CD4-positive, CD25-positive, alpha-beta regulatory T cell (primary cell): ENCODE data around the gene TMEM120B. TPM values are rescaled to one million over a fixed set of nuclear protein-coding genes. Genes with fewer than 3 reads are reported as not detected.
"Not testable (repeated sequence)": the region's sequence is repeated elsewhere in the genome, so short reads cannot be mapped to it uniquely, and the experiment has no call there.

Source experiments
- ATAC-seq, 2 donors: fragments of 150-1000 bp; cut with Tn5 transposase; one replicate each; pipeline ENCODE4 v1.10.0; 2021; ENCODE audit warnings: low read depth in 2 of 2, moderate number of reproducible peaks in 2 of 2, moderate library complexity in 1 of 2
- DNase-seq, 3 donors: peaks; one replicate each; pipeline versions ENCODE4 v3.0.0 to v3.0.0-alpha.2; 2012 to 2022; ENCODE audit warnings: mixed read lengths in 1 of 3
- H3K27ac ChIP-seq: one replicate; pipeline ENCODE4 v1.7.0; 2013; ENCODE audit warnings: mild to moderate bottlenecking, low read length; ENCODE audit not compliant: insufficient read depth, poor library complexity, severe bottlenecking
- H3K27me3 ChIP-seq: one replicate; pipeline ENCODE4 v1.7.0; 2013; ENCODE audit warnings: low read length; ENCODE audit not compliant: control insufficient read depth, insufficient read depth
- H3K36me3 ChIP-seq: one replicate; pipeline ENCODE4 v1.7.0; 2013; ENCODE audit warnings: mild to moderate bottlenecking, low read length, moderate library complexity; ENCODE audit not compliant: control insufficient read depth, insufficient read depth
- H3K4me1 ChIP-seq: 2 replicates; pipeline ENCODE4 v1.7.0; 2013; ENCODE audit warnings: mild to moderate bottlenecking, low read length; ENCODE audit not compliant: insufficient read depth, control insufficient read depth, poor library complexity, severe bottlenecking
- H3K4me3 ChIP-seq: one replicate; pipeline ENCODE4 v1.7.0; 2013; ENCODE audit warnings: low read depth, mild to moderate bottlenecking, low read length, moderate library complexity
- H3K9me3 ChIP-seq, 2 experiments: 1 replicate in 1 of 2; 2 replicates in 1 of 2; pipeline ENCODE4 v1.7.0; 2013; ENCODE audit warnings: low read length in 2 of 2, mild to moderate bottlenecking in 1 of 2, moderate library complexity in 1 of 2; ENCODE audit not compliant: control insufficient read depth in 2 of 2
- H3K27ac Mint-ChIP-seq, 3 donors: one replicate each; pipeline ENCODE4 v1.8.0; 2020 to 2022; ENCODE audit warnings: mild to moderate bottlenecking in 3 of 3, mixed read lengths in 3 of 3, moderate library complexity in 2 of 3
- H3K27me3 Mint-ChIP-seq: one replicate; pipeline ENCODE4 v1.8.0; 2022; ENCODE audit warnings: mild to moderate bottlenecking, mixed read lengths
- H3K36me3 Mint-ChIP-seq: one replicate; pipeline ENCODE4 v1.8.0; 2020; ENCODE audit warnings: mixed read lengths
- H3K4me1 Mint-ChIP-seq, 4 donors: one replicate each; pipeline ENCODE4 v1.8.0; 2020 to 2022; ENCODE audit warnings: mixed read lengths in 4 of 4, mild to moderate bottlenecking in 1 of 4
- H3K4me3 Mint-ChIP-seq, 4 donors: one replicate each; pipeline ENCODE4 v1.8.0; 2020 to 2022; ENCODE audit warnings: mild to moderate bottlenecking in 4 of 4, mixed read lengths in 4 of 4, moderate library complexity in 3 of 4
- H3K9me3 Mint-ChIP-seq, 7 donors: one replicate each; pipeline ENCODE4 v1.8.0; 2020 to 2022; ENCODE audit warnings: mixed read lengths in 7 of 7, mild to moderate bottlenecking in 3 of 7, moderate library complexity in 2 of 7
- polyA plus RNA-seq, 4 donors: library from polyadenylated mRNA; unstranded; fragments of 300-500 nt; fragmentation: Illumina TruSeq; gene quantifications; one replicate each; pipeline ENCODE4 v1.2.3, GENCODE V29; 2021
- total RNA-seq: library from RNA; stranded (reverse); gene quantifications from one replicate; pipeline ENCODE4 v1.2.3, GENCODE V29; 2022

TMEM120B gene
- total and polyA plus RNA-seq, 5 donors from 2014 or later: 2.6 to 7.5 (median 2.7) TPM

GRCh38 chr12:121789800-121790728 lies 77.5 kb downstream of the TMEM120B start:
- peak; percentile 92 to 98 (median 94) for DNase-seq
- no peaks in the 10 kb centered on the region for H3K9me3 ChIP-seq
- Mint-ChIP-seq H3K27ac (peak overlapping the region; percentile 99 to 100 (median 99)), H3K4me1 (peaks cover 8 to 77% (median 48%) of the 10 kb centered on the region in 4 donors), H3K27me3 (peaks cover 6% of the 10 kb centered on the region), H3K36me3 (peaks cover 7% of the 10 kb centered on the region), H3K9me3 (no peaks in the 10 kb centered on the region), H3K4me3 (peak overlapping the region; percentile 90 to 97 (median 94))
- peak; percentile 75 for ATAC-seq
- H3K36me3 ChIP-seq: peaks cover 4% of the 10 kb centered on the region
- peak overlapping the region; percentile 77 for H3K4me3 ChIP-seq
- no peaks in the 10 kb centered on the region for H3K27me3 ChIP-seq
- H3K4me1 ChIP-seq: peaks cover 91% of the 10 kb centered on the region
- H3K27ac ChIP-seq: peak overlapping the region; percentile 98

DNA sequence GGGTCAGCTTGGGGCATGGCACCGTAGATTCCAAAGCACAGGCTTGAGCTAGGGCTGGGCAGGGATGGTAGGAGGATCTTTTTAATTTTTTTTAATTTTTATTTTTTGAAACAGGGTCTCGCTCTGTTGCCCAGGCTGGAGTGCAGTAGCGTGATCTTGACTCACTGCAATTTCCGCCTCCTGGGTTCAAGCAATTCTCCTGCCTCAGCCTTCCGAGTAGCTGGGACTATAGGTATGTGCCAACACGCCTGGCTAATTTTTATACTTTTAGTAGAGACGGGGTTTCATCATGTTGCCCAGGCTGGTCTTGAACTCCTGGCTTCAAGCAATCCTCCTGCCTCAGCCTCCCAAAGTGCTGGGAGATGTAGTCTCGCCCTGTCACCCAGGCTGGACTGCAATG lies 78.2 kb downstream of the TMEM120B start:
- not testable (repeated sequence) for H3K9me3 Mint-ChIP-seq, H3K27me3 ChIP-seq, DNase-seq, ATAC-seq, H3K36me3 ChIP-seq, H3K27me3 Mint-ChIP-seq, H3K36me3 Mint-ChIP-seq, H3K9me3 ChIP-seq
- H3K4me1 ChIP-seq: peaks cover 91% of the 10 kb centered on the region
- Mint-ChIP-seq H3K27ac (peak overlapping the region; percentile 99 to 100 (median 99)), H3K4me1 (peaks cover 6 to 80% (median 51%) of the 10 kb centered on the region in 4 donors), H3K4me3 (peak overlapping the region; percentile 90 to 97 (median 94))
- H3K27ac ChIP-seq: peak overlapping the region; percentile 98
- peak overlapping the region; percentile 77 for H3K4me3 ChIP-seq

DNA sequence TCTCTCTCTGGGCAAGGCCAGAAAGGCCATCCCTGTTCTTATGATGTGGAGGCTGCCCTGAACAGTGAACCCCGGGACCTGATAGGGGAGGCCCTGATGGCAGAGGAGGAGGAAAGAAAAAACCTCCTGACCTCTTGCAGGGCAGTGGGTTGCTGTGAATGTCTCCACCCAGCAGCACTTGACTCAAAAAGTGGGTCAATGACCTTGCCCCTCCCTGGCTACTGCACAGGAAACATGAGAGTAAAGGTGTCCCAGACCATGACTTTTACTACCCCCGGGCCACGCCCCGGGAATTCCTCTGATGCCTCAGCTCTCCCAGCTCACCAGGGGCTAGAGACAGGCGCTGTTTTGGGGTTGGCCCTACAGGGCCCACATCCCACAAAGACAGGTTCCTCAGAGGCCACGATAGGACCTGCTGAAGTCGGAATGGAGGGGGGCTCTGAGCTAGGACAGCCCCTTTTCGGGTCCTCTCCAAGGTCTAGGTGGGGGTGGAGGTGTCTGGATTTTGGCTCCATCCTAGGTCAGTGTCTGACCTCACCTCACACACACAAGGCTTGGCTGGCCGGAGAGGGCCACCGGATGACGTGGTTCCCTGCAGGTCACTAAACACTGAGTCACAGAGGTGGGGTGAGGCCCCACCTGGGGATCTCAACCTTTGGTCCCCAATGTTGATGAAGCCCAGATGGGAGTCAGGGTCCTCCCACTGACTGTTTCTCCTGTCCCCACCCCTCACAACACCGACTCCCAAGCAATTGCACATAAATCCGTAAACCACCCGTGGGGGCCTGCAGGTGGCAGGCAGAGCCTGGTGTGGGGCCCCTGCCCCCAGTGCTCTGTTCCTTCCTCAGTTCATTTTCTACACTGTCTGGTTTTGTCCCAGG lies 79.4 kb downstream of the TMEM120B start:
- H3K36me3 Mint-ChIP-seq: peaks cover 8% of the 10 kb centered on the region
- H3K4me3 Mint-ChIP-seq: peak overlapping the region; percentile 90 to 97 (median 93)
- H3K9me3 Mint-ChIP-seq: no peaks in the 10 kb centered on the region
- peak overlapping the region; percentile 91 to 100 (median 99) for H3K27ac Mint-ChIP-seq
- ATAC-seq: no peak
- peaks cover 5 to 78% (median 49%) of the 10 kb centered on the region in 4 donors for H3K4me1 Mint-ChIP-seq
- H3K27ac ChIP-seq: peak overlapping the region; percentile 98
- peaks cover 88% of the 10 kb centered on the region for H3K4me1 ChIP-seq
- no peaks in the 10 kb centered on the region for H3K27me3 ChIP-seq
- peak; percentile 33 to 48 (median 35) for DNase-seq
- H3K9me3 ChIP-seq: no peaks in the 10 kb centered on the region
- peaks cover 8% of the 10 kb centered on the region for H3K27me3 Mint-ChIP-seq
- peak overlapping the region; percentile 89 for H3K4me3 ChIP-seq
- H3K36me3 ChIP-seq: peaks cover 16% of the 10 kb centered on the region

DNA sequence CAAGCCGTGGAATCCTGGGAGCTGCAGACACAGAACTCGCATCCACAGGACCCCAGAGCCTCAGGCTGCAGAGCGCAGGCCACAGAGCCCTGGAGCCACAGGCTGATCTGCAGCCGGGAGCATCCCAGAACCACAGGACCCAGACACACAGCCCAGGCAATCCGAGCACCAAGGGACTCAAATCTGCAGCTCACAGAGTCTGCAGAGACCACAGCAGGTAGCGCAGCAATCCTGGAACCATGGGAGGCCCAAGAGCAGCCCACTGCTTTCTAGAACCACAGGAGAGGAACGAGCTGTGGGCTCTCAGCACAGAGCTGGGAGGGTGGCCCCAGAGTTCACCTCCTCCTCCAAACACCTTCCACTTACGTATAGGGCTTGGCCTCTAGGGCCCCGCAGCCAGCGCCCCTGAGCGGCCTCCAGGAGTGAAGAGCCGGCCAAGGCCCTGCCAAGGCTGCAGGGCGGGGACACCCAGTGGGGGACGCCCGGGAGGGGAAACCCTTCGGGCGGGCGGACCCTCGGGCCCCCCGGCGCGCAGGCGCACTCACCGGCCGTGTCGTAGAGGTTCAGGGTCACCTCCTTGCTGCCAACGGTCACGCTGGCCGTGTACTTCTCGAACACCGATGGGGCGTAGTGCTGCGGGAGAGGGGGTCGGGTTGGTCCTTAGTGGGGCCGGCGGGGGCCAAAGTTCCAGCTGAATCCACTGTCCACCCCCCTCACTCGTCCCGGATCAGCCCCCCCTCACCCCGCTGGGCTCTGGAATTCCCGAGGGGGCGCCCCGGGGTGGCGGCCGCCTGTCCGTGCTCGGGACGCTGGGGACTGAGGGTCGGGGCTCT lies 80.3 kb downstream of the TMEM120B start:
- Mint-ChIP-seq H3K4me3 (peak overlapping the region; percentile 92 to 97 (median 93)), H3K9me3 (no peaks in the 10 kb centered on the region), H3K27me3 (peaks cover 8% of the 10 kb centered on the region), H3K36me3 (peaks cover 5% of the 10 kb centered on the region), H3K4me1 (peaks cover 0 to 76% (median 49%) of the 10 kb centered on the region in 4 donors), H3K27ac (peak overlapping the region; percentile 91 to 100 (median 99))
- H3K4me1 ChIP-seq: peaks cover 88% of the 10 kb centered on the region
- peak overlapping the region; percentile 89 for H3K4me3 ChIP-seq
- peaks cover 18% of the 10 kb centered on the region for H3K36me3 ChIP-seq
- DNase-seq (peak; percentile 53 to 72 (median 66)), ATAC-seq (no peak)
- H3K27ac ChIP-seq: peak overlapping the region; percentile 98
- no peaks in the 10 kb centered on the region for H3K27me3 ChIP-seq
- no peaks in the 10 kb centered on the region for H3K9me3 ChIP-seq

- Mint-ChIP-seq H3K27me3 (peaks cover 8% of the 10 kb centered on the region), H3K36me3 (peaks cover 8% of the 10 kb centered on the region), H3K27ac (peak within 1 kb of the TSS; percentile 98 to 100 (median 99)), H3K4me1 (peaks cover 0 to 75% (median 46%) of the 10 kb centered on the region in 4 donors), H3K9me3 (no peaks in the 10 kb centered on the region), H3K4me3 (peak within 1 kb of the TSS; percentile 92 to 97 (median 93))
- peak within 1 kb of the TSS; percentile 89 for H3K4me3 ChIP-seq
- no peak for DNase-seq
- ATAC-seq: peak in 1 of 2 donors; percentile 1
- peaks cover 24% of the 10 kb centered on the region for H3K36me3 ChIP-seq
- H3K9me3 ChIP-seq: no peaks in the 10 kb centered on the region
- peak within 1 kb of the TSS; percentile 98 for H3K27ac ChIP-seq
- peaks cover 88% of the 10 kb centered on the region for H3K4me1 ChIP-seq
- no peaks in the 10 kb centered on the region for H3K27me3 ChIP-seq
These were observed 80.9 kb downstream of the TMEM120B start, which contains the start of gene RHOF for GRCh38 chr12:121793440-121793837. RHOF (minus strand) TSS chr12:121793688; CDS start chr12:121793633, 55 bp downstream.

GRCh38 chr12:121793838-121794533 lies 81.4 kb downstream of the TMEM120B start:
- Mint-ChIP-seq H3K27ac (peak overlapping the region; percentile 95 to 98 (median 98)), H3K4me1 (peaks cover 0 to 75% (median 48%) of the 10 kb centered on the region in 4 donors), H3K36me3 (peaks cover 12% of the 10 kb centered on the region), H3K27me3 (peaks cover 12% of the 10 kb centered on the region), H3K4me3 (peak overlapping the region; percentile 87 to 92 (median 92)), H3K9me3 (no peaks in the 10 kb centered on the region)
- Histone ChIP-seq H3K27ac (peak overlapping the region; percentile 98), H3K36me3 (peaks cover 29% of the 10 kb centered on the region), H3K4me3 (peak overlapping the region; percentile 62), H3K9me3 (no peaks in the 10 kb centered on the region), H3K4me1 (peaks cover 88% of the 10 kb centered on the region), H3K27me3 (no peaks in the 10 kb centered on the region)
- peak; percentile 60 to 72 for ATAC-seq
- peak; percentile 88 to 98 (median 96) for DNase-seq
